ENCODE measurements around the gene SSPN.

Gene SSPN

DNA sequence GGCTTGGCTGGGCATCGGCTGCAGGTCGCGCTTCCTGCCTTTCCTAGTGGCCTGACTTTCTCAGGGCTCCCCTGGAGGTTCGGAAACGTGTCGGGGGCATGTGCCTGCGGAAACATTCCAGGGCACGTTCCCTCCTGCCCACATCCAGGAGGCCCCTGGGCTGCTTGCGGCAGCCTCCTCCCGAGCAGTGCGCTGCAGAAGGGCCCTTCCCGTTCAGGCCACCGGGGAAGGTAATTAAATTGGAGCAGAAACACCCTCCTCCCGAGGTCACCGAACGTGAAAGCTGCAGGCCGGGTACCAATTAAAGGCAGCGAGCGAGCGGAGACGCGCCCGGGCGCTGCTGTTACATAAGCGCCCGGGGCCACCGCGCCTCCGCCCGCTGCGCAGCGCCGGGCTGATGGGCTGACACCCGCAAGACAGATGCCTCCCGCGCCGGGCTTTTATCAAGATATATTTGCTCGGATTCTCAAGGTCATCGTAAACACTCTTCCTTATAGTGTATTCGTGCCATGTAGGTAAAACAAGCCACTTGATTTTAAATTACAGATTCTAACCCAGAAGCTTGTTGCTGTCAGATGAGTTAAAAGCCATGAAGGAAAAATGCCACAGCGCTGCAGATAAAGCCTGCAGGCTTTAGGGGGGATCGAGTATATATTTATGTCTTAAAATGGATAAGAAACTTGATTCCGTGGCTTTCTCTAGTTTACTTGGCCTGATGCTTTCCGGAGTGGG is 31.4 kb downstream of the SSPN start:
- Histone ChIP-seq H3K27me3 (ENCODE audit: low read length) (no peaks in the 10 kb centered on the region), H3K4me2 (ENCODE audit: low read depth, low read length, poor library complexity, severe bottlenecking) (no peak overlapping the region), H3K79me2 (ENCODE audit: insufficient read depth, low read length) (no peaks in the 10 kb centered on the region), H3K27ac (ENCODE audit: low read depth, low read length) (no peak overlapping the region), H3K9me3 (ENCODE audit: insufficient read depth, low read length) (no peaks in the 10 kb centered on the region), H3K4me3 (ENCODE audit: insufficient read depth, low read length, poor library complexity, severe bottlenecking) (no peak overlapping the region), H3K9me2 (replicated peaks; ENCODE audit: insufficient read depth, low read length) (no peaks in the 10 kb centered on the region), H3K9ac (ENCODE audit: low read length) (no peak overlapping the region), H3K36me3 (ENCODE audit: low read length) (no peaks in the 10 kb centered on the region), H2AFZ (ENCODE audit: low read depth, low read length, severe bottlenecking) (no peak overlapping the region), H4K20me1 (ENCODE audit: low read depth, low read length) (no peaks in the 10 kb centered on the region), H3F3A (ENCODE audit: insufficient read depth) (no peaks in the 10 kb centered on the region)
- TF ChIP-seq, protein P1, sequence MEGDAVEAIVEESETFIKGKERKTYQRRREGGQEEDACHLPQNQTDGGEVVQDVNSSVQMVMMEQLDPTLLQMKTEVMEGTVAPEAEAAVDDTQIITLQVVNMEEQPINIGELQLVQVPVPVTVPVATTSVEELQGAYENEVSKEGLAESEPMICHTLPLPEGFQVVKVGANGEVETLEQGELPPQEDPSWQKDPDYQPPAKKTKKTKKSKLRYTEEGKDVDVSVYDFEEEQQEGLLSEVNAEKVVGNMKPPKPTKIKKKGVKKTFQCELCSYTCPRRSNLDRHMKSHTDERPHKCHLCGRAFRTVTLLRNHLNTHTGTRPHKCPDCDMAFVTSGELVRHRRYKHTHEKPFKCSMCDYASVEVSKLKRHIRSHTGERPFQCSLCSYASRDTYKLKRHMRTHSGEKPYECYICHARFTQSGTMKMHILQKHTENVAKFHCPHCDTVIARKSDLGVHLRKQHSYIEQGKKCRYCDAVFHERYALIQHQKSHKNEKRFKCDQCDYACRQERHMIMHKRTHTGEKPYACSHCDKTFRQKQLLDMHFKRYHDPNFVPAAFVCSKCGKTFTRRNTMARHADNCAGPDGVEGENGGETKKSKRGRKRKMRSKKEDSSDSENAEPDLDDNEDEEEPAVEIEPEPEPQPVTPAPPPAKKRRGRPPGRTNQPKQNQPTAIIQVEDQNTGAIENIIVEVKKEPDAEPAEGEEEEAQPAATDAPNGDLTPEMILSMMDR (IDR thresholded peaks at IDR 0.05; ENCODE audit: insufficient read depth, low read length, poor library complexity, severe bottlenecking), result no peak
- TF ChIP-seq EZH2phosphoT487 (conservative IDR thresholded peaks at IDR 0.05; ENCODE audit: low read length), result no peak

DNA sequence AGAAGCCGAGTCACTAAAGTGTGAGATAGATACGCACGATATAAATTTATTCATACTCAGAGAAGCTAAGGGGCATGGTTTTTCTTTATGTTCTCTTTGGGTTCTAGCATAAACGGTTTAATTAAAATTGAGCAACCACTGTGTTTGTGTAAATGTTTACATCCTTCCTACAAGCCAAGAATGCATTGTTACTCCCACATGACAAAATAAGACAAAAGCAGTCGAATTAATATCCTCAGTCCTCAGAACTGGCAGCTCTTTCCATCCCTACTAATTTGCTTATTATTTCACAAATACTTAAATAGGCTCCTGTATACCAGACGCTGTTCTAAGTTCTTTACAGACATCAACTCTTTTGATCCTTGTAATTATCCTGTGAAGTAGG is 32.0 kb downstream of the SSPN start:
- H4K20me1 ChIP-seq (ENCODE audit: low read depth, low read length), result no peaks in the 10 kb centered on the region
- H3K9me2 ChIP-seq (replicated peaks; ENCODE audit: insufficient read depth, low read length), result no peaks in the 10 kb centered on the region
- no peaks in the 10 kb centered on the region for H3K9me3 ChIP-seq (ENCODE audit: insufficient read depth, low read length)
- TF ChIP-seq EZH2phosphoT487 (conservative IDR thresholded peaks at IDR 0.05; ENCODE audit: low read length), result no peak
- TF ChIP-seq, protein P1 (IDR thresholded peaks at IDR 0.05; ENCODE audit: insufficient read depth, low read length, poor library complexity, severe bottlenecking), result no peak
- H3K27me3 ChIP-seq (ENCODE audit: low read length), result no peaks in the 10 kb centered on the region
- H3K79me2 ChIP-seq (ENCODE audit: insufficient read depth, low read length), result no peaks in the 10 kb centered on the region
- H3K4me3 ChIP-seq (ENCODE audit: insufficient read depth, low read length, poor library complexity, severe bottlenecking), result no peak overlapping the region
- no peaks in the 10 kb centered on the region for H3F3A ChIP-seq (ENCODE audit: insufficient read depth)
- H3K4me2 ChIP-seq (ENCODE audit: low read depth, low read length, poor library complexity, severe bottlenecking), result no peak overlapping the region
- H3K27ac ChIP-seq (ENCODE audit: low read depth, low read length), result no peak overlapping the region
- no peak overlapping the region for H2AFZ ChIP-seq (ENCODE audit: low read depth, low read length, severe bottlenecking)
- no peak overlapping the region for H3K9ac ChIP-seq (ENCODE audit: low read length)
- H3K36me3 ChIP-seq (ENCODE audit: low read length), result no peaks in the 10 kb centered on the region

DNA sequence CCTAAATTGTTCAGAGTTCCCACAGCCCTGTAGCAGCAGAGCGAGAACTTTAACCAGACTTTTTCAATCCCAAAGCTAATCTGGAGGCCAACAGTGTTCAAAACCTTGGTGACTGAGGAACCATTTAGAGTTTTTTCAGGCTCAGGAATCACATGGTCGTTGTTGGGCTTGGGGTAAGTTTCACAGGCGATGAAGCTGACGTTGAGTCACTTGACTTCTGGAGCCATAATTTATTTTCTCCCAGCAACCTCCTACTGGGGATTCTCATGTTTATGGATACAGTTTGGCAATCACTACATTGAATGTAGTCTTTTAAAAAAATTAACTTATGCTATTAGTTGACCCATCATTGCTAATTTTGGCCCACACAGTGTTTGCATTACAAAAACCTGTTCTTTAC is 34.5 kb downstream of the SSPN start:
- Histone ChIP-seq H3K27me3 (ENCODE audit: low read length) (no peaks in the 10 kb centered on the region), H4K20me1 (ENCODE audit: low read depth, low read length) (no peaks in the 10 kb centered on the region), H3K9me2 (replicated peaks; ENCODE audit: insufficient read depth, low read length) (no peaks in the 10 kb centered on the region), H3F3A (ENCODE audit: insufficient read depth) (no peaks in the 10 kb centered on the region), H3K79me2 (ENCODE audit: insufficient read depth, low read length) (no peaks in the 10 kb centered on the region), H3K27ac (ENCODE audit: low read depth, low read length) (no peak overlapping the region), H3K4me3 (ENCODE audit: insufficient read depth, low read length, poor library complexity, severe bottlenecking) (no peak overlapping the region), H3K4me2 (ENCODE audit: low read depth, low read length, poor library complexity, severe bottlenecking) (no peak overlapping the region), H3K36me3 (ENCODE audit: low read length) (no peaks in the 10 kb centered on the region), H3K9ac (ENCODE audit: low read length) (no peak overlapping the region), H2AFZ (ENCODE audit: low read depth, low read length, severe bottlenecking) (no peak overlapping the region), H3K9me3 (ENCODE audit: insufficient read depth, low read length) (no peaks in the 10 kb centered on the region)
- TF ChIP-seq EZH2phosphoT487 (conservative IDR thresholded peaks at IDR 0.05; ENCODE audit: low read length), result no peak
- TF ChIP-seq, protein P1 (IDR thresholded peaks at IDR 0.05; ENCODE audit: insufficient read depth, low read length, poor library complexity, severe bottlenecking), result no peak
